ENCODE results near the gene ELFN1.

DNA sequence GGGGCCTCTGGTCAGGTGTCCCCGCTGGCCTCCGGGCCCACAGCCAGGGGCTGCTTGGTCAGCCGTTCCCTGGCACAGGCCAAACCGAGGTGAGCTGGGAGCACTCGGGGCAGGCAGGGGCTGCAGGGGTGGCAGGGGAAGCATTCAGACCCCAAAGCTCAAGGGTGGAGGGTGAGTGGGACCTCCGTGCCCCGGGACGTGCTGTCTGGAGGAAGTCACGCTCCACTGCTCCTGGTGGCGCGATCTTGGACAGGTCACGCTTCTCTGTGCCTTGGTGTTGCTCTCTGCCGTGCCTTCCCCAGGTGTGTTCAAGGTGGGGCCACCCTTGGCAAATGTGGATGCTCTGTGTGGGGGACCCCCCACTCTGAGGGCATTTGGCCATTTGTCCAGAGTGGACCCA is 24.6 kb upstream of the ELFN1 start:
- TF ChIP-seq HDAC6 (IDR thresholded peaks at IDR 0.05; ENCODE audit: low read depth, low read length): no peak
- TF ChIP-seq POLR2A (conservative IDR thresholded peaks at IDR 0.05): no peak
- TF ChIP-seq, protein P1, sequence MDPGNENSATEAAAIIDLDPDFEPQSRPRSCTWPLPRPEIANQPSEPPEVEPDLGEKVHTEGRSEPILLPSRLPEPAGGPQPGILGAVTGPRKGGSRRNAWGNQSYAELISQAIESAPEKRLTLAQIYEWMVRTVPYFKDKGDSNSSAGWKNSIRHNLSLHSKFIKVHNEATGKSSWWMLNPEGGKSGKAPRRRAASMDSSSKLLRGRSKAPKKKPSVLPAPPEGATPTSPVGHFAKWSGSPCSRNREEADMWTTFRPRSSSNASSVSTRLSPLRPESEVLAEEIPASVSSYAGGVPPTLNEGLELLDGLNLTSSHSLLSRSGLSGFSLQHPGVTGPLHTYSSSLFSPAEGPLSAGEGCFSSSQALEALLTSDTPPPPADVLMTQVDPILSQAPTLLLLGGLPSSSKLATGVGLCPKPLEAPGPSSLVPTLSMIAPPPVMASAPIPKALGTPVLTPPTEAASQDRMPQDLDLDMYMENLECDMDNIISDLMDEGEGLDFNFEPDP (CRISPR knock-in tag; IDR thresholded peaks at IDR 0.05): no peak
- TF ChIP-seq, protein P2, sequence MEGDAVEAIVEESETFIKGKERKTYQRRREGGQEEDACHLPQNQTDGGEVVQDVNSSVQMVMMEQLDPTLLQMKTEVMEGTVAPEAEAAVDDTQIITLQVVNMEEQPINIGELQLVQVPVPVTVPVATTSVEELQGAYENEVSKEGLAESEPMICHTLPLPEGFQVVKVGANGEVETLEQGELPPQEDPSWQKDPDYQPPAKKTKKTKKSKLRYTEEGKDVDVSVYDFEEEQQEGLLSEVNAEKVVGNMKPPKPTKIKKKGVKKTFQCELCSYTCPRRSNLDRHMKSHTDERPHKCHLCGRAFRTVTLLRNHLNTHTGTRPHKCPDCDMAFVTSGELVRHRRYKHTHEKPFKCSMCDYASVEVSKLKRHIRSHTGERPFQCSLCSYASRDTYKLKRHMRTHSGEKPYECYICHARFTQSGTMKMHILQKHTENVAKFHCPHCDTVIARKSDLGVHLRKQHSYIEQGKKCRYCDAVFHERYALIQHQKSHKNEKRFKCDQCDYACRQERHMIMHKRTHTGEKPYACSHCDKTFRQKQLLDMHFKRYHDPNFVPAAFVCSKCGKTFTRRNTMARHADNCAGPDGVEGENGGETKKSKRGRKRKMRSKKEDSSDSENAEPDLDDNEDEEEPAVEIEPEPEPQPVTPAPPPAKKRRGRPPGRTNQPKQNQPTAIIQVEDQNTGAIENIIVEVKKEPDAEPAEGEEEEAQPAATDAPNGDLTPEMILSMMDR (IDR thresholded peaks at IDR 0.05 in 2 of 3, conservative IDR thresholded peaks at IDR 0.05 in 1 of 3; ENCODE audit: insufficient read depth in 2 of 3, low read depth in 1 of 3, low read length in 3 of 3): no peak
